ENCODE results near the gene THEM5.

THEM5 gene

DNA sequence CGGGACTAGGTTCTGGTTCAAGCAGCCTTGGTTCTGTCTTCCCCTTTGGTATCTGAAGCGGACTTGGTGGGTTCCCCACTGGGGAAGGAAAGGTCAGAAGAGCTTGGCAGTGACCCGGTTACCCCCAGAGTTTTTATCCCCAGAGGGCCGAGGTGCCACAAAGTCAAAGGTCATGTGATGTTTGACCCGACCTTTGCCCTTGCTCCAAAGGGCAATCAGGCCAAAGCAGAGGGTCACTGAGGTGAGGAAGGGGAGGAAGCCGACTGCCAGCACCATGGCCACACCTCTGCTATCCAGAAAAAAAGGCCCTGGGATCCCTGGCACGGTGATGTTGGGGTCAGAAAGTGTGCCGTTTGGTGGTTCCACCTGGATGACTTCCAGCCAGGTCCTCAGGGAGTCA, 52.7 kb downstream of the THEM5 start:
- DNase-seq (ENCODE audit: low spot score), result no peak

DNA sequence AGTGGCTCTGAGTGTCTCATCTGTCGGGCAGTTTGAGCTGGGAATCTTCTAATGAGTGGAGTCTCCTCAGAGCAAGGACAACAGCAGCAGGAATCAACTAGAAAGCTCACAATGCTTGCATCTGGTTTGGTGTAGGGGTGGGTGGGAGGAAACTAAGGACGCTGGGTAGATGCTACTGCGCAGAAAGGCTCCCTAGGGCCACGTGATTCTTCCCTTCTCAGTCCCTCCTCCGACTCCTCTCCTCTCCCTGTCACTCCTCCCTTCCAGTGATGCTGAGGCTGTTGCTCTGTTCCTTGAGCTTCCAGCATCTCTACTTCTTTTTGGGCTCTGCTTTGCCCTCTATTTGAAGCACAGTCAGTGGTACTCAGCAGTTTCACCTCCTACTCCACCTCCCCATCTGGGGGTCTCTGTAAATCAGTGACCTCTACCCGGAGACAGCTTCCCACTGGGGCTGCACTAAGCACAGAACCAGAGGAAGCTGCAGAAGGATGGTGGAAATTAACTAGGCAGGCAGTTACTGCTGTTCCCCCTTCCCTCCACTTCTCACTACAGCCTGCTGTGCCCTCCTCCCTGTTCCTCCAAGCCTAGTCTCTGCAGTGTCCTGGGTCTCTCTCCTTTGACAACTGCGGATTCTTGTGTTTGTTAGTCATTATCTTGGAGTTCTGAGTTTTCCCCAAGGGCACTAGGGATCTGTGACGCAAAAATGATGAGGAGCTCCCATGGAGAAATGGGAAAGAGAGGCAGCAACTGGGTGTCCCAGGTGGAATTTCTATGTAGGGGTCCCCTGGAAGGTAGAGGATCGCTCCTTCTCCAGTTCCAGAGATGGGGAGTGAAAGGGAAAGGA, 54.1 kb downstream of the THEM5 start:
- DNase-seq (ENCODE audit: low spot score), result no peak

DNA sequence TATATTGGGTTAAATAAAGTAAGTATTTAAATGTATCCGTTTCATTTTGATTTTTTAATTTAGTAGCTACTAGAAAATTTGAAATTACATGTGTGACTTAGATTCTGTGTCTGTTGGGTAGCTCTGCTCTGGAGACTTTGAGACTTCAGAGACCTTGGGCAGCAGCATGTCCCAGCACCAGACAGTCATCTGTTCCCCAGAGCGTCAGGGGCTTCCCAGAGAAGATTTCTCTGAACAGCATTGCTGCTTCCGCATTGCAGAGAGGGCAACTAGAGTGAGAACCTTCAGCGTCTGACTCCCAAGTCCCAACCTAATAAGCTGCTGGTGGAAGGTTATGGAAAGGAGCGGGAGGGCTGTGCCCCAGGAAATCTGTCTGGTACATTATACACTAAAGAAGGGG, 54.9 kb downstream of the THEM5 start:
- DNase-seq (ENCODE audit: low spot score), result no peak
